ENCODE data around the gene ELMO1. TPM values are rescaled to one million over a fixed set of nuclear protein-coding genes. Genes with fewer than 3 reads are reported as not detected.

Gene ELMO1
- total RNA-seq, 1 donor from 2014 or later: 151 TPM

GRCh38 chr7:36939816-36940215 lies 508.8 kb downstream of the ELMO1 start:
- Mint-ChIP-seq H3K36me3 (ENCODE audit: low read depth, unreplicated experiment) (peaks cover 29% of the 10 kb centered on the region), H3K27me3 (ENCODE audit: unreplicated experiment) (peaks cover 9% of the 10 kb centered on the region), H3K4me3 (ENCODE audit: unreplicated experiment) (no peak overlapping the region), H3K27ac (ENCODE audit: unreplicated experiment) (no peak overlapping the region), H3K9me3 (ENCODE audit: unreplicated experiment) (no peaks in the 10 kb centered on the region), H3K4me1 (ENCODE audit: unreplicated experiment) (no peaks in the 10 kb centered on the region)
- no peak for DNase-seq (ENCODE audit: low spot score)
- no peak for TF ChIP-seq CTCF (IDR thresholded peaks at IDR 0.05; ENCODE audit: unreplicated experiment)

DNA sequence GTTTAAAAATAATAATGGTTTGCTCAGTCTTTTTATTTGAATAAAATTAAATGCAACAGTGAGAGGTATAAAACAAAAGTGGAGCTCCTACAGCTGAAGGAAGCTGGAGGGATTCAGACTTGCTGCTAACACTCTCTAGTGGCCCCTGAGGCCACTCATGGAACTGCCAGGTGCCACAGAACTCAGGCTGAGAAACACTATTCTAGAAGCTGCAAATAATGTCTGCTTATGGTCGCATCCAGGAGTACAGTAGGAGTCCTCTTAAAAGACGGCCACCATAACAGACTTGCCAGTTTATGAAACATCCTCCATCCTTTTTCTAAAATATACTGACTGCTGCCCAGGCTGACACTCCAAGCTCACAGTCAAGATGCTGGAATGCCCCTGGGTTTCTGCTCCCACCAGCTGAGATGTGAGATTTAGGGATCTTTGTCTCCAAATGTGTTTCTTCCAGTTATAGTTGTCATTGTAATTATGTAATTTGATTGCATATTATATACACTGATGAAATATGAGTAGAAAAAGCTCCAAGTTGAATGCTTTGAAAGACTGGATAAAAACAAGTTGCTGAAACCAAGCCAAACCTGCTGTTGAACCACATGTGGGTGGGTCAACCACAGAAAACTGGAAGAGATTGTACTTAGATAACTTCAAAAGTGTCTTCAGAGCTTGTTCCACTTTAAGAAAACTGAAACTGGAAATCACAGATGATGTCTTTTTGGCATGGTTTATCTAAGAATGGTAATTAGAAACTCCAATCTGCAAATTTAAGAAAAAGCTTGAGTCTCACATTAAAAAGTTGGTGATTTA lies 510.7 kb downstream of the ELMO1 start:
- Mint-ChIP-seq H3K4me1 (ENCODE audit: unreplicated experiment) (no peaks in the 10 kb centered on the region), H3K27me3 (ENCODE audit: unreplicated experiment) (peaks cover 9% of the 10 kb centered on the region), H3K4me3 (ENCODE audit: unreplicated experiment) (no peak overlapping the region), H3K9me3 (ENCODE audit: unreplicated experiment) (no peaks in the 10 kb centered on the region), H3K27ac (ENCODE audit: unreplicated experiment) (no peak overlapping the region), H3K36me3 (ENCODE audit: low read depth, unreplicated experiment) (peaks cover 32% of the 10 kb centered on the region)
- TF ChIP-seq CTCF (IDR thresholded peaks at IDR 0.05; ENCODE audit: unreplicated experiment): peak; percentile 33
- DNase-seq (ENCODE audit: low spot score): no peak

GRCh38 chr7:36931892-36932291 lies 516.8 kb downstream of the ELMO1 start:
- no peak for TF ChIP-seq CTCF (IDR thresholded peaks at IDR 0.05; ENCODE audit: unreplicated experiment)
- Mint-ChIP-seq H3K4me1 (ENCODE audit: unreplicated experiment) (no peaks in the 10 kb centered on the region), H3K27me3 (ENCODE audit: unreplicated experiment) (peaks cover 13% of the 10 kb centered on the region), H3K4me3 (ENCODE audit: unreplicated experiment) (no peak overlapping the region), H3K27ac (ENCODE audit: unreplicated experiment) (no peak overlapping the region), H3K9me3 (ENCODE audit: unreplicated experiment) (no peaks in the 10 kb centered on the region), H3K36me3 (ENCODE audit: low read depth, unreplicated experiment) (peaks cover 17% of the 10 kb centered on the region)
- DNase-seq (ENCODE audit: low spot score): no peak

DNA sequence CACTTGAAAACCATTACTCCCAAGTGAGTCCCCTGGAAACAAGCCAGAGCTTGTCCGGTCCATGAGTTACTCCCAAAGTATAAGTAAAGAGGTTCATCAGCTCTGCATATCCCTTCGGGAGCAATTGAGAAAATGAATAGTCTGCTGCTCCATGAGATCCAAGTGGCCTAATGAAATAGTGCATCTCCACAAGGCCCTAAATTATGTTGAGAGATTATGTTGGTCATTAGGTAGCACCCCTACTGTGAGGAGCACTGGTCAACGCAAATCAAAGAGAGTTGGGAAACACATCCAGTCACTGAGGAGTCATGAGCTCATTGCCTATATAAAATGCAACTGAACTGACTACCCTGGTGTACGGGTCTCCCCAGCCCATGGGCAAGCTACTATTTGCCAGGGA lies 518.9 kb downstream of the ELMO1 start:
- Mint-ChIP-seq H3K27me3 (ENCODE audit: unreplicated experiment) (peaks cover 8% of the 10 kb centered on the region), H3K36me3 (ENCODE audit: low read depth, unreplicated experiment) (peaks cover 6% of the 10 kb centered on the region), H3K4me3 (ENCODE audit: unreplicated experiment) (no peak overlapping the region), H3K9me3 (ENCODE audit: unreplicated experiment) (no peaks in the 10 kb centered on the region), H3K4me1 (ENCODE audit: unreplicated experiment) (peaks cover 3% of the 10 kb centered on the region), H3K27ac (ENCODE audit: unreplicated experiment) (no peak overlapping the region)
- no peak for TF ChIP-seq CTCF (IDR thresholded peaks at IDR 0.05; ENCODE audit: unreplicated experiment)
- DNase-seq (ENCODE audit: low spot score): no peak

DNA sequence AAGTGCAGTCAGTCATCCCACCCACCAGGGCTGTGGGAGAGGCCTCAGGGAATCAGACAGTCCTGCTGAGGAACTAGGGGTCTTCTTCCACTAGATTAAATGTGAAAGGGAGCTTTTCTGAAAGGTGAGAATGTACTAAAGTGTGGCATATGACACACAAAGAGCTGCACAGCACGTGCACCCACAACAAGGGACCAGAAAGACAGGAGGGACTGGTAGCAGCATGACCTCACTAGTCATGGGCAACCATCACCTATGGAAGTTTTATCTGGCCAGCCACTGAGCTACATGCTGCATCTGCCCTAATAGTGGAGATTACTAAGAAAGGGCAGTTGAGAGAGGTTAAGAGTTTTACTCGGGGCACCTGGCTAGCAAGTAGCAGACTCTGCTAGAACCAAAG lies 519.9 kb downstream of the ELMO1 start:
- TF ChIP-seq CTCF (IDR thresholded peaks at IDR 0.05; ENCODE audit: unreplicated experiment): no peak
- Mint-ChIP-seq H3K9me3 (ENCODE audit: unreplicated experiment) (no peaks in the 10 kb centered on the region), H3K4me3 (ENCODE audit: unreplicated experiment) (no peak overlapping the region), H3K27me3 (ENCODE audit: unreplicated experiment) (peaks cover 8% of the 10 kb centered on the region), H3K4me1 (ENCODE audit: unreplicated experiment) (peaks cover 3% of the 10 kb centered on the region), H3K27ac (ENCODE audit: unreplicated experiment) (no peak overlapping the region), H3K36me3 (ENCODE audit: low read depth, unreplicated experiment) (peaks cover 6% of the 10 kb centered on the region)
- DNase-seq (ENCODE audit: low spot score): no peak

All from endothelial cell (in vitro differentiated cells).